ENCODE results near the gene CYP4A11.
"Not testable (repeated sequence)": the region's sequence is repeated elsewhere in the genome, so short reads cannot be mapped to it uniquely, and the experiment has no call there.

CYP4A11 gene

DNA sequence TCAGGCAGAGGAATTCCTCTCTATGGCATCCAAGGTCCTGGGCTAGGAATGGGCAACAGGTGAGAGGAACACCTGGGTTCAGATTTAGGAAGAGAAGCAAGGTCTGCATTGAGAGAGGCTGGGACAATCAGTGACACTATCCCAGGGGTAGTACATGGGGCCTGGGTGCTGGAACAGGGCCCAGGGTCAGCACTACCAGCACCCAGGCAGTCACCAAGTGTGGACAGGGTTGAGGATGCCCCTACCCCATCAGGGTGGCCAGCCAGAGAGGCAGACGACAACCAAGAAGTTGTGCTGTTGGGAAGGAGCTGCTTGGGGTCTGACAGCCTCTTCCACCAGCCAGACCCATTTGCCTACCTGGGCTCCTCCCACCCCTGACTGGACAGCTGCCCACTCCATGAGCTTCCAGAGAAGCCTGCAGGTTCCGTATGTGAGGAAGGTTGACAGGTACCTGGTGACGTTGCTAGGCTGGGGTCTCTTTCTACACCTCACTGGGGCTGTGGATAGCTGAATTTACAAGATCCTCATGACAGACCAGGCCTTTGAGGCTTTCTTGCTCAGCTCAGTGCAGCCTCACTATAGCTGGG lies 13.9 kb downstream of the CYP4A11 start:
- DNase-seq (ENCODE audit: low spot score): no peak

DNA sequence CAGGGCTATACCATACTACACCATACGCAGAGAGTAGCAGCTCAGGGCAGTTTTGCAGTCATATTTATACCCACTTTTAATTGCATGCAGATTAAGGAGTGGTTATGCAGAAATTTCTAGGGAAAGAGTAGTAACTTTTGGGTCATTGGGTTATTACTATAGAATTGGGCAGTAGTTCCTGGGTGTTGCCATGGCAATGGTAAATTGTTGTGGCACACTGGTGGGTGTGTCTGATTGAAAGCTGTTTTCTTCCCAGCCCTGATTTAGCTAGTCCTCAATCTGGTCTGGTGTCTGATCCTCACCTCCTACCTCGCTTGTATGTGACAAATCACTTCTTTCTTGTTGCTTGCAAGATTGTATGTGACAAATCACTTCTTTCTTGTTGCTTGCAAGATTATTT lies 30.5 kb downstream of the CYP4A11 start:
- DNase-seq (ENCODE audit: low spot score): no peak

DNA sequence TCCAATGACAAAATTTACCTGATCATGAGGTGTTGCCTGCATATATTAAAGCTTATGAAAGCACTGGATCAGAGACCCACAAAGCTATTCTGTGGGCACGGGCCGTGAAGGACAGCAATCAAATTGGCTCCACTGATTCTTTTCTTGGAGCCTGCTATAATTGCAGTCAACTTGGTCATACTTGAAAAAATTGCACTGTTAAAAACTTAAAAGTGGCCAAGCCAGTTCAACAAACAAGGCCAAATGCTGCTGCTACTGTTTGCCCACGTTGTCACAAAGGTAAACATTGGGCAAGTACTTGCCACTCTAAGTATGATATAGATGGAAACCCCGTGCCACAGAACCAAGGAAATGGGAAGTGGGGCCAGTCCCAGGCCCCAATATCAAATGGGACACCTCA lies 37.8 kb downstream of the CYP4A11 start:
- no peak for DNase-seq (ENCODE audit: low spot score)

DNA sequence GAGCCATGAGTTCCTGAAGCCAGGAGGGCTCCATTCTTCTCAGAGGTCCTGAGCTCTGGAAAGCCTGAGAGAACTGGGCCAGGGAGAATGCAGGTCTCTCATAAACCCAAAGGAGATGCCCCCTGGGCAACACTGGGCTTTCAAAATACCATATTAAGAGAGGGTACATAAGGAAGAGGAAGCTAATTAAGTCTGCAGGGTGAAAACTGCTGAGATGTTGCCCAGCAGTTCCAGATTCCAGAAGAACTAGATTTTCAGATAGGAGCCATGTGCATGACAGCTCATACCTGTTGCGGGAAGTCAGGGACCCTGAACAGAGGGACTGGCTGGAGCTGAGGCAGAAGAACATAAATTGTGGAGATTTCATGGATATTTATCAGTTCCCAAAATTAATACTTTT lies 40.9 kb downstream of the CYP4A11 start:
- DNase-seq (ENCODE audit: low spot score): no peak

DNA sequence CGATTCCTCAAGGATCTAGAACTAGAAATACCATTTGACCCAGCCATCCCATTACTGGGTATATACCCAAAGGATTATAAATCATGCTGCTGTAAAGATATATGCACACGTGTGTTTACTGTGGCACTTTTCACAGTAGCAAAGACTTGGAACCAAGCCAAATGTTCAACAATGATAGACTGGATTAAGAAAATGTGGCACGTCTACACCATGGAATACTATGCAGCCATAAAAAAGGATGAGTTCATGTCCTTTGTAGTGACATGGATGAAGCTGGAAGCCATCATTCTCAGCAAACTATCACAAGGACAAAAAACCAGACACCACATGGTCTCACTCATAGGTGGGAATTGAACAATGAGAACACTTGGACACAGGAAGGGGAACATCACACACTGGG lies 59.6 kb downstream of the CYP4A11 start:
- DNase-seq (ENCODE audit: low spot score): not testable (repeated sequence)

All from HuH-7.5 (cell line).